Measurements from ENCODE around the gene MS4A10. TPM values are rescaled to one million over a fixed set of nuclear protein-coding genes. Genes with fewer than 3 reads are reported as not detected.

Gene MS4A10
- total RNA-seq, 1 experiment from 2014 or later = not detected

DNA sequence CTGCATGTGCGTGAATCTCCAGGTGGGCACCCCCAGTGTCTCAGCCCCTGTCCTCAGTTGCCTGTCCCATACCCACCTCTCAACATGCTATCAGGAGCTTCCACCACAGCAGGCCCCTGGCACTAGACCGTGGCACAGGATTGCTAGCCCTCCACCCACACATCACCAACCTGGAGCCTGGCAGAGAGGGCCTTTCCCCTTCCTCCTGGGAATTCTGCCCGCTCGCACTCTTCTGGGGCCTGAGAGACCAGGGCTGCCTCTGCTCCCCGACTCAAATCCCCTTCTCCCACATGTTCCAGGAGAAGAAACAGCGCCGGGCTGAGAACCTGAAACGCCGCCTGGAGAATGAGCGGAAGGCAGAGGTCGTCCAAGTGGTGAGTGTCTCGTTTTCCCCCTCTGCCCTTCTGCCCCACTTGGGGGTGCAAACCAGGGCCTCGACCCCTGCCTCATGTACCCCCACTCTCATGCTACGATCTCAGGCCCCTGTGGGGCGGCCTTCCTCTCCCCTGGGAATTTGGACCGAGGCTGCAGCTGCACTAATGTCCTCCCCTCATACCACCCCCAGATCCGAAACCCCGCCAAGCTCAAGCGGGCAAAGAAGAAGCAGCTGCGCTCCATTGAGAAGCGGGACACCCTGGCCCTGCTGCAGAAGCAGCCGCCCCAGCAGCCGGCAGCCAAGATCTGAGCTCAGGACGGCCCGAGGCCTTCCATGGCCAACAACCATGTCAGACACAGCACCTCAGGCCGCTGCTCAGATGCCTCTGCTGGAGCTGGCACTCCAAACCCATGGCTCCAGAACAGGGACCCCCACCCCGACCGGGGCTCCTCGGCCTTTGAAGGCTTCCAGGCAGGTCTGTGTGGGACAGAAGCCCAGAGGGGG lies 64.7 kb downstream of the MS4A10 start (continued):
- no peak for TF ChIP-seq USF2 (CRISPR knock-in tag; IDR thresholded peaks at IDR 0.05)

Other genes with a start within 250 kb of the MS4A10 start
- not detected in 3 replicates for gene MS4A8, start 85.7 kb upstream of the MS4A10 start, total RNA-seq (2021)
- not detected in 3 replicates for gene MS4A18, start 60.6 kb upstream of the MS4A10 start, total RNA-seq (2021)
- 0.09 to 0.41 TPM (median 0.39 TPM) in 3 replicates for gene MS4A15, start 28.5 kb upstream of the MS4A10 start, total RNA-seq (2021)
- 49.4 to 53.5 TPM (median 53.1 TPM) in 3 replicates for gene CCDC86, start 56.8 kb downstream of the MS4A10 start, total RNA-seq (2021)
- gene PTGDR2, start 70.6 kb downstream of the MS4A10 start, total RNA-seq (2021) = 0.07 to 0.14 TPM (median 0.14 TPM) in 3 replicates
- not detected in 3 replicates for gene ZP1, start 82.2 kb downstream of the MS4A10 start, total RNA-seq (2021)
- gene PRPF19, start 121.3 kb downstream of the MS4A10 start, total RNA-seq (2021) = 103 to 116 TPM (median 105 TPM) in 3 replicates
- gene TMEM109, start 128.8 kb downstream of the MS4A10 start, total RNA-seq (2021) = 24.1 to 26.8 TPM (median 25.1 TPM) in 3 replicates
- 110 to 114 TPM (median 114 TPM) in 3 replicates for gene TMEM132A, start 139.1 kb downstream of the MS4A10 start, total RNA-seq (2021)
- 10.2 to 12.1 TPM (median 11.5 TPM) in 3 replicates for gene SLC15A3, start 166.8 kb downstream of the MS4A10 start, total RNA-seq (2021)
- gene CD6, start 186.3 kb downstream of the MS4A10 start, total RNA-seq (2021) = 0.53 to 1.0 TPM (median 0.73 TPM) in 3 replicates

Measured in WTC11 (cell line).